ENCODE results near the gene CDT1.
"Not testable (repeated sequence)": the region's sequence is repeated elsewhere in the genome, so short reads cannot be mapped to it uniquely, and the experiment has no call there.

The CDT1 gene

DNA sequence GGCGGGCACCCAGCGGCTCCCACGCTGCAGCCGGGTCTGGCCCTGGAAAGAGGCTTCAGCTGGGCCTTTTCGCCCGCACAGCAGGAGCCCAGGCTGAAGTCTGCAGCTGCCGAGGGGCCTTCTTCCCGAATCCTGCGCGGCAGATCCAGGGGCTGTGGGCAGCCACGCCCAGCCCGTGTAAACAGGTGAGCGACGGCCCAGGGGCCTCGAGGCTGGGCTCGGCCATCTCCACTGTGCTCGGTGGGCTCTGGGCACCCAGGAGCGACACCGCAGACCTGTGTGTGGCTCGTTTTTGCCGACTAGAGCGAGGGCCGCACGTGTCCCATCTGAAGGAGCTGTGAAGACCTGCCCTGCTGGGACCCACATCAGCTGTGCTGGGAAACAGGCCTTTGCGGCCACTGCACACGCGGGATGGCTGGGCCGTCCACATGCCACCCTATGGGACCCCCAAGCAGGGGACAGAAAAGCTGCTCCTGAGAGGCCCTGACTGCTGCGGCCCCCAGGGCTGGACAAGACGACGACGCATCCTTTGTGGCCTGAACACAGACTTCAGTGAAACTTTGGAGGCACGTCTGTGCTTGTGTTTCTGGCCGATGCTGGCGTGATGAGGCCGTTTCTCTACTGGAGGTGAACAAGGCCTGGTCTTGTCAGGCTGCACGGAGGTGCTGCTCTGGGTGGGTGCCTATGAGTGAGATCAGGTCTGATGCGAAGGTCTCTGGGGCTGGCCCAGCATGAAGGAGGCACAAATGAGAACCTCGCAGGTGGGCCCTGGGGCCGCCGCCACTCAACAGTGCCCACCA, 13.3 kb downstream of the CDT1 start:
- DNase-seq (ENCODE audit: low spot score), result no peak

DNA sequence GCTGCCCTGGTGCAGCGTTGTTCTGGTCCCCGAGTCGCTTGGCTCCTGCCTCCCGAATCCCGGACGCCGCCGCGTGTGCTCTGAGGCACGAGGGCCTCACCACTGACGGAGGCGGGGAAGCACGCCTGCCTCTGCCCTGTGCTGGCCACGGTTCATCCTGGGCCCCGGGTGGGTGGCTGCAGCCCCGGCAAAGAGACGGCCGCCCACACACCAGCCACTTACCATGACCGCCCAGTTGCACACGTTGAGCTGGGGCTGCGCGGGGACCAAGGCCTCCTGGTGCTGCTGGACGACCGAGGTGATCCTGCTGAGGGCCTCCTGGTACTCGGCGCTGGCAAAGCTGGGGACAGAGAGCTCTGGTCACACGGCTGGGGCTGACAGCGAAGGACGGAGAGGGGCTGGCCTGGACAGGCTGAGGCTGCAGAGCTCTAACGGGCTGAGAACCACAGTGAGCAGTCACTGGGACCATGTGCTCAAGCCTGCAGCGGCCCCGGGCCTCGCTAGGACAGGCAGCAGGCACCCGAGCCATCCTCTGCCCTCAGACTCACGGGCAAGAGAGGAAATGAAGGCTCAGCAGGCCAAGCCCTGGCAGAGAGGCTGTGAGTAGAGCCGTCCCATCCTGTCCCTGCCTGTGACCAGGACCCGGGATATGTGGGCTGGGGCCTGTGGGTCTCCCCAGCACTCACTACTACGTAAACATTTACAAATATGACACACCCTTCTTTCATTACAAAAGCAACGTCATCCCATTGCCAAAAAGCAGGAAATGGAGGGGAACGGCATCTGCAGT, 14.4 kb downstream of the CDT1 start:
- DNase-seq (ENCODE audit: low spot score), result no peak

DNA sequence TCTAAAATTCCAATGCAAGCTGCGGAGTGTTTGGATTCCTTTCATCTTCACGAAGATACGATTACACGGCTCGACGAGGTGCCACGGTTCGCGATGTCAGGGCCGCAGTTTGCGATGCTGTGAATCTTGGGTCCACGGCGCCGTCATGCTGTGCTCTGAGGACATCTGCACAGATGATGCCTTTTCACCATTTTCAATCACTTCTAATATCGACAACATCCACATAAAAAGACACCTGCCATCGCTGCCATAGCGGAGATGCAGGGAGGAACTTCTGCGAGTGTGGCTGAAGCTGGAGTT, 14.9 kb downstream of the CDT1 start:
- no peak for DNase-seq (ENCODE audit: low spot score)

DNA sequence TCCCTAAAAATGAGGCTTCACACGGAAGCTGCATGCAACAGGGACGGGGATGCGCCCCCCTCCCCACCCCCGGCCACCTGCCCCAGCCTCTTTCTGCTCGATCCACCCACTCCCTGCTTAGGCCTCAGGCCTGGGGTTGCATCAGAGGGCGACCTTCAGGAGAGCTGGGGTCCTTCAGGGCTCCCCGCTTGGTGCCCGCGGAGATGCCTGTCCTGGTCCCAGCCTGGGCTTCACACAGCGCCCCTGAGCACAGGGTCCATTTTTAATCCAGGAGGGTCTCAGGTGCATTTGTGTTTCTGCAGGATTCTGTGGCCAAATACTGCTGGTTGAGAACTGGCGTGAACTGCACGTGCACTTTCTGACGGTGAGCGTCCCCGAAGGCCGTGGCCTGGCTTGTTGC, 15.5 kb downstream of the CDT1 start:
- no peak for DNase-seq (ENCODE audit: low spot score)

DNA sequence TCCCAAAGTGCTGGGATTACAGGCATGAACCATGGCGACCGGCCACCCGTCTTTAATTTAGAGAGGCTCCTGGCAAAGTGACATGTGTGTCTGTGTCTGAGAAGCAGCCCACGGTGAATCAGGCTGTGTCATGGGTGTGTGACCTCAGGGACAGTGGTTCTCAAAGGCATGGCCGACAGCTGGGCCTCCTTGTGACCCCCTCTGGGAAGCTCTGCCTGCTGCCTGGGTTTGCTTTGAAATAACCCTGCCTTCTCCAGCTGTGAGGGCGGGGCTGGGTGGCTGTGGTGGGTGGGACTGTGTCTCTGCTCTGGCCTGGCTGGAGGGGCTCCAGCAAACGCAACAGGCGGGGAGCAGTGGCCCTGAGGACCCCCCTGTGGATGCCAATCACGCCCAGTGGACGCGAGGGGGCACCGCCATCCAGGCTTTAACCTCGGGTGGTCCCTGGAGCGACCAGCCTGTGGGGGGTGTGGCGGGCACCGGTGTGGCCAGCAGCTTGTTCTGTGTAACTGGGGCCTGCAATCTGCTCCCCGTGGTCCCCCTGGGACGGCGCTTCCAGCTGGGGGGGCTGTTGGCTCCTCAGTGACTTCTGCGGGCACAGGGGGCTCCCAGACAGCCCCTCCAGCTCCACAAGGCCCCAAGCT, 16.9 kb downstream of the CDT1 start:
- DNase-seq (ENCODE audit: low spot score), result no peak

DNA sequence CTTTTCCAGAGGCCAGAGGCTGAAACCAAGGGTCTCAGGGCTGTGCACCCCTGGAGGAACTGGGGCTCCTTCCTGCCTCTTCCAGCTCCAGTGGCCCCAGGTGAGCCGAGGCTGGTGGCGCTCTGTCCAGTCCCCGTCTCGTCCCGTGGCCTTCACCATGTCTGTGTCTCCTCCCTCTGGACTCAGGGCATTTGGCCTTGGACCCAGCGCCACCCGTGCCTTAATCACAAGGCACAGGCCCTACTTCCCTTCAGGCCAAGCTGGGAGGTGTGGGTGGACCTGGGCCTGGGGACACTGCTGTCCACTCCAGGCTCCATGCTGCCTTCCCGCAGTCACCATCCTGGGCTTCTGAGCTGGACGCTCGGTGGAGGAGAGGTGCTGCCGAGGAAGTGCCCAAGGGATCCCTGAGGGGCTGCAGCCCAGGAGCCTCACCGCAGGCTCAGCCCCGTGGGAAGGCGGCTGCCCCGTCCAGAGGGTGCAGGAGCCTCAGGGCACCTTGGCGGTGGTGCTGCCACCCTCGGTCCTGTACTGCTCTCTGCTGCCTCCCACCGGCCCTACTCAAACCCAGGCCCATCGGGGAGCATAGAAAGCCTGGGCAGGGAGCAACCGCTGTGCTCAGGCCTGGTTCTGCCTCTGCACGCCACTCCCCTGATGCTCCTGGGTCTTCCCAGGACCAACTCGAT, 17.7 kb downstream of the CDT1 start:
- no peak for DNase-seq (ENCODE audit: low spot score)

DNA sequence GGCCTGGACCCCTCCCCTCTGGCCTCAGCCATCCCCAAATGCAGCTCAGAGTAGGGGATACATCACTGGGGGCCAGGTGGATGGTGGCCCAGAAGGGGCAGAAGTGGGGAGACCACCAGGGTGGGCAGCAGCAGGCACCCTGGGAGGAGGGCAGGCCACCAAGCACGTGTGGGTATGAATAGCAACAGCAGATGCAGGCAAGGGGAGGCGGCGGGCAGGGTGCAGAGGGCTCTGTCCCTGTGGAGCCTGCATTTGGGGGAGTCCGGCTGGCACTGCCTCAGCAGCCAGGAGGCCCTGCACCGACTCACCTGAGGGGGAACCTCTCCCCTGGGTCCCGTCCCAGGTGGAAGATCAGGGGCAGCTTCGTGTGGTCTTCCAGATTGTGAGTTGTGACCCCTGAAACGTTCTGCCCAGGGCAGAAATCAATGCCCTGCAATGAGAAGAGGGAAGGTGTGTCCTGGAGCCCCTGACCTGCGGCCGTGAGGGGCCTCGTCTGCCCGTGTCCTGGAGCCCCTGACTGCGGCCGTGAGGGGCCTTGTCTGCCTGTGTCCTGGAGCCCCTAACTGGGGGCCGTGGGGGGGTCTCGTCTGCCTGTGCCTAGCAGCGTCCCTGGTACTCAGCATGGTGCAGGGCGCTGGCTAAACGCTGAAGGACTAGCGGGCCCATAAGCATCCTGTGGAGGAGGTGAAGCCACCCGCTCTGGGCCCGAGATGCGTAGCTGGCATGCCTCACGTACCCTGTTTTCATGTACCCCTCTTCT, 18.9 kb downstream of the CDT1 start:
- DNase-seq (ENCODE audit: low spot score), result no peak

DNA sequence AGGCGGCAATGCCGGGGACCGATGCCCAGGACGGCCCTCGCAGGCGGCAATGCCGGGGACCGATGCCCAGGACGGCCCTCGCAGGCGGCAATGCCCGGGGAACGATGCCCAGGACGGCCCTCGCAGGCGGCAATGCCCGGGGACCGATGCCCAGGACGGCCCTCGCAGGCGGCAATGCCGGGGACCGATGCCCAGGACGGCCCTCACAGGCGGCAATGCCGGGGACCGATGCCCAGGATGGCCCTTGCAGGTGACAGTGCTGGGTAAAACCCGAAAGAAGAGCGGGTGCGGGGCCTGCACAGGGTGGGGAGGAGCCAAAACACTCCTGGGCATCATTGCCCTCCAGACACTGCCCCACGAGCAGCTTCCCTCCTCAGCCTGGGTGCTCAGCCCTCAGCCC, 20.1 kb downstream of the CDT1 start:
- DNase-seq (ENCODE audit: low spot score), result not testable (repeated sequence)

DNA sequence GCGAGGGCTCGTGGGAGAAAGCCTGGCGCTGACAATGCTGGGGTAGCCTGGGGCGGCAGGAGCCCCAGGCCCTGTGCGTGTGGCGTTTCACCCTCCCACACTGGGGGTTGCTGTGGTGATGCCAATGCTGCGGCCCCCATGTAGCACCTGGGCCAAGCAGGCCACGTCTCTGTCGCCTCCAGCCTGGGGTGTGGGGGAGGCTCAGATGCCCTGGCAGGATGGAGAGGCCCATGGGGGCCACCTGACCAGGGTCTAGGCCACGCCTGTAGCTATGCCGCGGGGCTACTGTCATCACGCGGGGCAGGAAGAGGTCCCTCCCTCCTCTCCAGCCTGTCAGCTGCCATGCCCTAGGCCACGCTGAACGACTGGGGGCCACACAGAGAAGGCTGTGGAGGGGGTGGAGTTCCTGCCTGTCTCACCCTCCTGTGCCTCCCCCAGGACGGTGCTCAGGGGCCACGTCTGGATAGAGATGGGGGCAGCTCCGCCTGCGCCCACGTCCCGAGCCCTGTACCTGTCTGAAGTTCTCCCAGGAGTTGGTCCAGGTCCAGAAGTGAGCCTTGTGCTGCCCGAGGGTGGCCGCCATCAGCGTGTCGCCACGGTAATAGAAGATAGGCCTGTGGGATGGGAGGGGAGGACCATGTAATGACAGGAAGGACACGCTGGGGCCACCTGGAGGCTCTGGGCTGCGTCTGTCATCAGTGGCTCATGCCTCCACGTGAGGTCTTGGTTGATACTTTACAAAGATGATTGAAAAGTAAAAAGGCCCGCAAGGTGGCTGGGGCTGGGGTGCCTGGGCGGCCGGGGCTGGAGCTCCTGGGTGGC, 20.9 kb downstream of the CDT1 start:
- DNase-seq (ENCODE audit: low spot score), result no peak

DNA sequence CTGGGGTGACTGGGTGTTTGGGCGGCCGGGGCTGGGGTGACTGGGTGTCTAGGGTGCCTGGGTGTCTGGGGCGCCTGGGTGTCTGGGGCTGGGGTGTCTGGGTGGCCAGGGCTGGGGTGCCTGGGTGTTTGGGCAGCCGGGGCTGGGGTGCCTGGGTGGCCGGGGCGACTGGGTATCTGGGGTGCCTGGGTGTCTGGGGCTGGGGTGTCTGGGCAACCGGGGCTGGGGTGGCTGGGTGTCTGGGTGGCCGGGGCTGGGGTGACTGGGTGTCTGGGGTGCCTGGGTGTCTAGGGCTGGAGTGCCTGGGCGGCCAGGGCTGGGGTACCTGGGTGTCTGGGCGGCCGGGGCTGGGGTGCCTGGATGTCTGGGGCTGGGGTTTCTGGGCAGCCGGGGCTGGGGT, 21.6 kb downstream of the CDT1 start:
- DNase-seq (ENCODE audit: low spot score), result no peak

DNA sequence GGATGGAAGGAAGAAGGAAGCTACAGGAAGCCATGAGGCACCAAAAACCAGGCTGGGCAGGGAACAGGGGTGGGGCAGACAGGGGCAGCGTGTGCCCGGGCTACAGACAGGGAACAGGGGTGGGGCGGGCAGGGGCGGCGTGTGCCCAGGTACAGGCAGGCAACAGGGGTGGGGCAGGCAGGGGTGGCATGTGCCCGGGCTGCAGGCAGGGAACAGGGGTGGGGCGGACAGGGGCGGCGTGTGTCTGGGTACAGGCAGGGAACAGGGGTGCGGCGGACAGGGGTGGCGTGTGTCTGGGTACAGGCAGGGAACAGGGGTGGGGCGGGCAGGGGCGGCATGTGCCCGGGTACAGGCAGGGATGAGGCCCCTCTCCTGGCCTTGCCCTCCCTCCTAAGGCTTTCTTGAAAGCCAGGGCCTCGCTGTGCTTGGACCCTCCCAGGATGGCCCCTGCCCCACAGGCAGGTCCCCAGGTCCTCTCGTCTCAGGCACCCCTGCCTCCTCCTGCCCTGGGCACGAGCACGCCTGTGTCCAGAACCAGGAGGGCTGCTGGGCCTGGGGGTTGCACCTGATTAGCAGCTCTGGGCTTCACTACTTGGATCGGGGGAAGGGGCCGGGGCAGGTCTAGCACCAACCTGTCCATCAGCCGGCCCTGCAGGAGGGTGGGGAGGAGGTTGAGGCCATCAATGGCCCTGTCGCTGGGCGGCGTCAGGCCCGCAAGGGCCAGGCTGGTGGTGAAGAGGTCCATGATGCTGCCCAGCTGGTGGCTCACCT, 22.7 kb downstream of the CDT1 start:
- DNase-seq (ENCODE audit: low spot score), result no peak

DNA sequence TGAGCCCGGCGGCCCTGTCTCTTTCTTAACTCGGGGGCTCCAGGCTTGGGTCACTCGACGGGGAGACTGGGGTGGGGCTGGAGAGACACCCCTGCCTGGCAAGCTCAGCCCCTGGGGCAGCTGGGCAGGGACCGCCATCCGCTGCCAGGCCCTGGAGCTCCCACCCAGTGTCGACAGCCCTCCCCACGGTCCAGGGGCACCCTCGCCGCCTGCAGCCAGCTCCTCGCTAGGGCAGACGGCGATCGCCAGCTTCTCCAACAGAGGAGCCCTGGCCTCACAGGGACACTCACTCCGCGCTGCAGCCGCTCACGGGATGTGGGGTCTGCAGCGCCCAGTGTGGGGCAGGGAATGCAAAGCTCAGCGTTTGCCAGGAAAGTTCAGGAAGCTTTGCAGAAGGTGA, 24.1 kb downstream of the CDT1 start:
- no peak for DNase-seq (ENCODE audit: low spot score)

DNA sequence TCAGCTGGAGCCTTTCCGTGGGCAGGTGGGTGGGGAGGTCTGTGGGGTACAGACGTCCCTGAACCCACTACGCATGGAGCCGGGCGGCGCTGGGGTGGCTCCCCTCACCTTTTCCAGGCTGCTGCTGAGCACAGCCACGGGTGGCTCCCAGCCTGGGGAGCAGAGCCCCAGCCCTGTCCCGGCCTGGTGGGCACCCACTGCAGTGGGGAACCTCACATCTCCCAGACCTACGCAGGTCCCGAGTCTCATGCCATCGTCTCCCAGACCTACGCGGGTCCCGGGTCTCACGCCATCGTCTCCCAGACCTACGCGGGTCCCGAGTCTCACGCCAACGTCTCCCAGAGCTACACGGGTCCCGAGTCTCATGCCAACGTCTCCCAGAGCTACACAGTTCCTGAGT, 25.1 kb downstream of the CDT1 start:
- no peak for DNase-seq (ENCODE audit: low spot score)

DNA sequence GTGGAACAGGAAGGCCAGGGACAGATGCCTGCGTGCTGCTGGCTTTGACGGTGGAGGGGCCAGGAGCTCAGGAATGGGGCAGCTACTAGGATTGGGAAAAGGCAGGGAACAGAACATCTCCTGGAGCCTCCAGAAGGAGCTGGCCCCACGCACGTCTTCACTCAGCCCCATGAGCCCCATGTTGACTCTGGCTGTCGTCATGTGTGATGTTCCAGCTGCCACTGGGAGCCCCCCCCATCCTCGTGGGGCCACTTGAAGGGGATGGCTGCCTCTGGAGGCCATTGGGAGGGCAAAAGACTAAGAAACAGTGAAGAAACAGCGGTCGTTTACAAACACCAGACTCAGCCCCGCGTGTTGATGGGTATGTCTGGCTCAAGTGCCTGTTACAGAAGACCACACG, 26.7 kb downstream of the CDT1 start:
- DNase-seq (ENCODE audit: low spot score), result no peak

DNA sequence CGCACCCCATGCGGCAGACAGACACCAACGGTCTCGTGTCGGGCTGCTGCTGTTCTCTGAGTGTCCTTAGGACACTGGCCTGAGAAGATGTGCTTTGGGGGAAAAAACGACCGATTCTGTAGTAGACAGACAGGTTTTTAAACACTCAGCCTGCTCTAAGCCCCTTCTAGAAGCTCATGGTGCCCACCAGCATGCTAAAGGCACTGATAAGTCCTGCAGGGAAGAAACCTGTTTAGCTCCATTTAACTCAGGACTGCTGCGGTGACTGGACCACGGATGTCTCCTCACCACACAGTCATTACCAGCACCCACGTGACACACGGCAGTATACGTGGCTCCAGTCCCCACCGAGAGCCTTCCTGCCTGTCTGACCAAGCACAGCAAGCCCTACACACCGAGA, 27.2 kb downstream of the CDT1 start:
- no peak for DNase-seq (ENCODE audit: low spot score)

DNA sequence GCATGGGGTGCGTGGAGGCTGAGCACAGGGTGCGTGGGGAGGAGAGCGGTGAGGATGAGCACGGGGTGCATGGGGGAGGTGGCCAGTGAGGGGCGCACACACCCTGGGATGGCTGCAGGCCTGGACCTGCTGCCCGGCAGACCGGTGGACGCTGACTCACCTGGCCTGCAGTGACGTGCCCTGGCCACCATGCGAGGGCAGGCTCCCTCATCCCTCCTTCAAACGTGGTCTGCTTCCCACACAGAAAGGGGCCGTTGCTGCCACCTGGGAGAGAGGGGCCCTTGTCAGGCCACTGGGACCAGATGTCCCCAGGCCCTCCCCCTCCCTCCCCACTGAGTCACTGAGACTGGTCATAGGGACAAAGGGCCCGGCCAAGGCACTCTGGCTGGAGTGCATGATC, 28.2 kb downstream of the CDT1 start:
- no peak for DNase-seq (ENCODE audit: low spot score)

DNA sequence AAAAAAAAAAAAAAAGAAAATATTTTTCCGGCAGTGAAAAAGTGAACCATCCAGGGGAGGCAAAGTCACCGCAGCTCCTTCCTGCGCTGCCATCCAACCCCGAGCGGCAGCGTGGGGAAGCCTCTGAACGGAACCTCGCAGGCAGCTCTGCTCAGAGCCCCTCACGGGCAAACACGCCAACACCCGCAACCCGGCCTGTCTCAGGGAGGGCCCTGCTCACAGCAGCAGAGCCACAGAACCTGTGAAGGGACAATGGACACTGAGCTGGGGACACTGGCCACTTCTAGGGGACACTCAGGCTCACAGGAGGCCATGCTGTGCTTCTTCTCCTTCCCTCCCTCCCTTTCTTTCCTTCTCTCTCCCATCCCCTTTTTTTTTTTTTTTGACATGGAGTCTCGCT, 29.5 kb downstream of the CDT1 start:
- no peak for DNase-seq (ENCODE audit: low spot score)

DNA sequence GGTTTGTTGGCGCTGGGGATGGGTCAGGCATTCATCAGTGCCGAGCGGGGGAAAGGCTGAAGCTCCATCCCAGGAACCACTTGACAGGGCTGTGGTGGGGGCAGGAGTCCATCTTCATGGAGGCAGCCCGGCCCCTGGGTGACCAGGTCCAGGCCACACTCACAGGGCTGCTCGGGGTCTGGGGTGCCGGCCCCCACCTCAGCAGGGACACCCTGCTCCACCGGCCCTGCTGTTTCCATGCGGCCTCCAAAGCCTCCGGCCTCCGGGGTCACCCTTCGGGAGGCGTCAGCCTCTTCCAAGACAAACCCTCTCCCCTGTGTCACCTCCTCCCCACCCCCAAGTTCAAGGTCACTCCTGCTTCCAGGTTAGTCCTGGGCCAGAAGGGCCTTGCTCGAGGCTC, 31.1 kb downstream of the CDT1 start:
- DNase-seq (ENCODE audit: low spot score), result no peak

DNA sequence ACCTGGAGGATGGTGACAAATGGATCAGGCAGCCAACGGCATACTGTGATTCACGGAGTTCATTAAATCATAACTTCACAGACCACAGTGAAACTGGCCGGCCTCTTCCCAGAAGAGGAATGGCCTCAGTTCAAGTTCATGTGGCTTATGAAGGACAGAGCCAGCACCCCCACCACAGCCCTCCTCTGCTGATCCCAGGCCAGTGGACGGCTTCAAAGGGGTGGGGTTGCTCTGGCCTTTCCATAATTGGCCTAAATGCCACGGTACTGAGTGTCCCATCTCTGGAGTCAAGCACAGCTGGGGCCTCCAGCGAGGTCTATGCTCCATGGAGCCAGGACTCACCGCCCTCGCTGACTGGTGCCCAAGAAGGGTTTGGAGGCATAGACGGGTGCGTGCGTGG, 31.8 kb downstream of the CDT1 start:
- no peak for DNase-seq (ENCODE audit: low spot score)

DNA sequence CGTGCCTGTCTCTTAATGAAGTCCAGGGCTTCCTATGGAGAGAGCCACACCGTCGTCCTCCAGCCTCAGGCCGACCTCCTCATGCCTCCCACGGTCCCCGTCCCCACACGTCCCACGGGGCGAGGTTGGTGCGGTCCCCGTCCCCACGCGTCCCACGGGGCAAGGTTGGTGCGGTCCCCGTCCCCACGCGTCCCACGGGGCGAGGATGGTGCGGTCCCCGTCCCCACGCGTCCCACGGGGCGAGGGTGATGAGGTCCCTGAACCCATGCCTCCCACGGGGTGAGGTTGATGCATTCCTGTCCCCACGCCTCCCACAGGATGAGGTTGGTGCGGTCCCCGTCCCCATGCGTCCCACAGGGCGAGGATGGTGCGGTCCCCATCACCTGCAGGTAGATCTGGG, 32.2 kb downstream of the CDT1 start:
- DNase-seq (ENCODE audit: low spot score), result no peak
